ENCODE results near the gene TIE1.

Gene TIE1

DNA sequence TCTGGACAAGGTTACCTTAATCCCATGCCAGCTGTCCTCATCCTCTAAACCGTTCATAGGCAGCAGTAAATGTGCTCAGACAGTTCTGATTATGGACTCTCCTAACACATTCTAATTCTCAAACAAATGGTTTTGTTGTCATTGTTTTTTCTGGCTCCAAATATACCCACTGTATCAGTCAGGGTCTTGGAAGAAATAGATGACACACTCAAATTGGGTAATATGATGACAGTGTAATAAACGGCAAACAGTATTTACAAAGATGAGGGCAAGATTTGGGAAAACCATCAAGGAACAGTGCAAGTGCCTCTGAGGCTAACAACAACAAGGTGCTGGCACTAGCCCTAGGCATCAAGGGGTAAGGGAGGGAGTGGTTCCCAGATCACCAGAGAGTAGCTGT lies 53.7 kb downstream of the TIE1 start:
- H4K8ac ChIP-seq (ENCODE audit: low read depth, low read length) = no peak overlapping the region
- H3K79me1 ChIP-seq (ENCODE audit: low read length) = peaks cover 2% of the 10 kb centered on the region
- H3K4me1 ChIP-seq (ENCODE audit: control insufficient read depth, low read depth, low read length) = peaks cover 5% of the 10 kb centered on the region
- no peak overlapping the region for H3K27ac ChIP-seq (ENCODE audit: low read depth, low read length)
- no peak overlapping the region for H2BK5ac ChIP-seq (ENCODE audit: low read length)
- no peak overlapping the region for H2AK5ac ChIP-seq (ENCODE audit: low read length)
- H2BK15ac ChIP-seq (replicated peaks; ENCODE audit: low read depth) = no peak overlapping the region
- no peak overlapping the region for H3K56ac ChIP-seq (ENCODE audit: low read length)
- no peak overlapping the region for H2BK120ac ChIP-seq (ENCODE audit: low read depth, low read length)
- DNase-seq = no peak
- no CpG with 5 or more reads among the region's 2 CpGs for WGBS (ENCODE audit: extremely low coverage, insufficient coverage, low lambda C conversion rate)
- H4K5ac ChIP-seq (ENCODE audit: low read length) = no peak overlapping the region
- peaks cover 6% of the 10 kb centered on the region for H3K79me2 ChIP-seq (ENCODE audit: control insufficient read depth, insufficient read depth, low read length)
- no peak overlapping the region for H3K9ac ChIP-seq (ENCODE audit: low read length)
- no peak overlapping the region for H3K23ac ChIP-seq (ENCODE audit: low read length)
- H3K4me3 ChIP-seq (ENCODE audit: low read length) = no peak overlapping the region
- no peaks in the 10 kb centered on the region for H3K27me3 ChIP-seq (ENCODE audit: insufficient read depth, low read length, poor library complexity)
- H3K4me2 ChIP-seq (ENCODE audit: low read length) = no peak overlapping the region
- no peaks in the 10 kb centered on the region for H3K36me3 ChIP-seq (ENCODE audit: control insufficient read depth, insufficient read depth, low read length)
- H3K18ac ChIP-seq (ENCODE audit: low read length) = no peak overlapping the region
- no peak overlapping the region for H3K4ac ChIP-seq (ENCODE audit: low read depth, low read length)

GRCh38 chr1:43354936-43355335 lies 54.2 kb downstream of the TIE1 start:
- Histone ChIP-seq H2BK120ac (ENCODE audit: low read depth, low read length) (no peak overlapping the region), H4K8ac (ENCODE audit: low read depth, low read length) (no peak overlapping the region), H2BK15ac (replicated peaks; ENCODE audit: low read depth) (no peak overlapping the region), H4K5ac (ENCODE audit: low read length) (no peak overlapping the region), H3K56ac (ENCODE audit: low read length) (no peak overlapping the region), H3K79me1 (ENCODE audit: low read length) (peaks cover 2% of the 10 kb centered on the region), H3K36me3 (ENCODE audit: control insufficient read depth, insufficient read depth, low read length) (no peaks in the 10 kb centered on the region), H2BK5ac (ENCODE audit: low read length) (no peak overlapping the region), H3K4me2 (ENCODE audit: low read length) (no peak overlapping the region), H3K4me1 (ENCODE audit: control insufficient read depth, low read depth, low read length) (peaks cover 3% of the 10 kb centered on the region), H3K4me3 (ENCODE audit: low read length) (no peak overlapping the region), H3K27ac (ENCODE audit: low read depth, low read length) (no peak overlapping the region), H3K18ac (ENCODE audit: low read length) (no peak overlapping the region), H2AK5ac (ENCODE audit: low read length) (no peak overlapping the region), H3K4ac (ENCODE audit: low read depth, low read length) (no peak overlapping the region), H3K23ac (ENCODE audit: low read length) (no peak overlapping the region), H3K79me2 (ENCODE audit: control insufficient read depth, insufficient read depth, low read length) (peaks cover 10% of the 10 kb centered on the region), H3K9ac (ENCODE audit: low read length) (no peak overlapping the region), H3K27me3 (ENCODE audit: insufficient read depth, low read length, poor library complexity) (no peaks in the 10 kb centered on the region)
- no CpG with 5 or more reads among the region's 2 CpGs for WGBS (ENCODE audit: extremely low coverage, insufficient coverage, low lambda C conversion rate)
- DNase-seq = no peak

DNA sequence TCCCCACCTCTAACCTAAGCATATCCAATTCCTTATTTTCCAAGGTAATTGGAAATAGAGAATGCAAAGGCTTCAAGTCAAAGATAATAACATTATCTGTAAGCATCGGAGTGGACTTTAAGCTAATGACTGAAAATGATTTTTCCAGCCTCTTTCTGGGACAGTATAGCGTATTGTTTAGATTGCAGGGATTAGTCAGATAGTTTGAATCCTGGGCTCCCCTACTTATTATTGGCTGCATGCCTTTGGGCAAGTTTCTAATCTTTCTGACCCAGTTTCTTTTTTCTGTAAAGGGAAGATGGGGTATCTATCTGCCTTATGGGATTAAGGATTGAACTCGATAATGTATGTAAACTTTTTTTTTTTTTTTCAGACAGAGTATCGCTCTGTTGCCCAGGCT lies 56.5 kb downstream of the TIE1 start:
- H3K4me2 ChIP-seq (ENCODE audit: low read length) = no peak overlapping the region
- DNase-seq = no peak
- no peak overlapping the region for H4K5ac ChIP-seq (ENCODE audit: low read length)
- no peak overlapping the region for H2AK5ac ChIP-seq (ENCODE audit: low read length)
- H3K4me1 ChIP-seq (ENCODE audit: control insufficient read depth, low read depth, low read length) = peaks cover 13% of the 10 kb centered on the region
- H3K18ac ChIP-seq (ENCODE audit: low read length) = no peak overlapping the region
- no CpG with 5 or more reads among the region's 4 CpGs for WGBS (ENCODE audit: extremely low coverage, insufficient coverage, low lambda C conversion rate)
- no peak overlapping the region for H3K56ac ChIP-seq (ENCODE audit: low read length)
- no peak overlapping the region for H3K27ac ChIP-seq (ENCODE audit: low read depth, low read length)
- H3K9ac ChIP-seq (ENCODE audit: low read length) = no peak overlapping the region
- peaks cover 26% of the 10 kb centered on the region for H3K79me2 ChIP-seq (ENCODE audit: control insufficient read depth, insufficient read depth, low read length)
- peaks cover 14% of the 10 kb centered on the region for H3K36me3 ChIP-seq (ENCODE audit: control insufficient read depth, insufficient read depth, low read length)
- H2BK15ac ChIP-seq (replicated peaks; ENCODE audit: low read depth) = no peak overlapping the region
- H3K27me3 ChIP-seq (ENCODE audit: insufficient read depth, low read length, poor library complexity) = no peaks in the 10 kb centered on the region
- no peak overlapping the region for H4K8ac ChIP-seq (ENCODE audit: low read depth, low read length)
- no peak overlapping the region for H3K4me3 ChIP-seq (ENCODE audit: low read length)
- peaks cover 20% of the 10 kb centered on the region for H3K79me1 ChIP-seq (ENCODE audit: low read length)
- no peak overlapping the region for H2BK5ac ChIP-seq (ENCODE audit: low read length)
- H3K4ac ChIP-seq (ENCODE audit: low read depth, low read length) = no peak overlapping the region
- no peak overlapping the region for H3K23ac ChIP-seq (ENCODE audit: low read length)
- no peak overlapping the region for H2BK120ac ChIP-seq (ENCODE audit: low read depth, low read length)

DNA sequence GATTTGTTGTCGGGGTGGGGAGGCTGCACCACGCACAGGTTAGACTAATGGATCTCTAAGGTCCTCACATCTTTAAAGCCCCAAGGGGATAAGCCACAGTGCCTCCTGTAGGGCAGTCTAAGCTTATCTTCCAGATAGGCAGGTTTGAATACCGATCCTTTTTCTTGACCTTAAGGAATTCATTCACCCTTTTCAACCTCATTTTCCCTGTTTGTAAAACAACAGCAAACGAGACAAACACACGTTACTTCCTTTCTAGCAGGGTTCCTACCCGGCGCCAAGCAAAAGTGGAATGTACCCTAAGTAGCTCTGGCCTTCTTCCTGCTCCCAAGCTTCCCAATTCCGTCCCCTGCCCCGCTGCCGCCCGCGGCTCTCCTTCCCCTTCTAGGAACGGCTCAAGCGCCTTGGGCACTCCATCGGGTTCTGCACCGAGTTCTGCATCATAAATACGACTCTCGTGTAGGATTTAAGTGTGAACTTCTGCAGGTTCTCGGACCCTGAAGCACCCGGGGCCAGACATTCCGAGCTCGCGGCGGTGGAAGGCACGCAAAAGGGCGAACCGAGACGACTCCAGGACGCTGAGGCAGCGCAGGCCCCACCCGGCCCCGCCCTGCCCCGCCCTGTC lies 57.5 kb downstream of the TIE1 start:
- Histone ChIP-seq H2BK15ac (replicated peaks; ENCODE audit: low read depth) (no peak overlapping the region), H3K4me3 (ENCODE audit: low read length) (peak overlapping the region; percentile 42), H3K9ac (ENCODE audit: low read length) (peak overlapping the region; percentile 74), H3K79me2 (ENCODE audit: control insufficient read depth, insufficient read depth, low read length) (peaks cover 26% of the 10 kb centered on the region), H3K4ac (ENCODE audit: low read depth, low read length) (peak overlapping the region; percentile 74), H4K5ac (ENCODE audit: low read length) (no peak overlapping the region), H4K8ac (ENCODE audit: low read depth, low read length) (peak overlapping the region; percentile 7), H3K27me3 (ENCODE audit: insufficient read depth, low read length, poor library complexity) (no peaks in the 10 kb centered on the region), H3K18ac (ENCODE audit: low read length) (peak overlapping the region; percentile 88), H3K56ac (ENCODE audit: low read length) (peak overlapping the region; percentile 85), H3K36me3 (ENCODE audit: control insufficient read depth, insufficient read depth, low read length) (peaks cover 18% of the 10 kb centered on the region), H3K4me1 (ENCODE audit: control insufficient read depth, low read depth, low read length) (peaks cover 13% of the 10 kb centered on the region), H3K23ac (ENCODE audit: low read length) (peak overlapping the region; percentile 7), H3K27ac (ENCODE audit: low read depth, low read length) (peak overlapping the region; percentile 80), H3K4me2 (ENCODE audit: low read length) (peak overlapping the region; percentile 10), H2BK120ac (ENCODE audit: low read depth, low read length) (no peak overlapping the region), H2AK5ac (ENCODE audit: low read length) (peak overlapping the region; percentile 54), H2BK5ac (ENCODE audit: low read length) (peak overlapping the region; percentile 26), H3K79me1 (ENCODE audit: low read length) (peaks cover 20% of the 10 kb centered on the region)
- peak; percentile 89 for DNase-seq
- WGBS (ENCODE audit: extremely low coverage, insufficient coverage, low lambda C conversion rate) = no CpG with 5 or more reads among the region's 33 CpGs

GRCh38 chr1:43358746-43359693 lies 58.2 kb downstream of the TIE1 start, which contains the start of gene CDC20:
TSS of gene CDC20 (plus strand) at chr1:43358981. CDS start at chr1:43359216, 235 bp downstream.
- Histone ChIP-seq H2BK120ac (ENCODE audit: low read depth, low read length) (no peak within 1 kb of the TSS), H4K8ac (ENCODE audit: low read depth, low read length) (peak within 1 kb of the TSS; percentile 7), H3K79me1 (ENCODE audit: low read length) (peaks cover 20% of the 10 kb centered on the region), H3K4me2 (ENCODE audit: low read length) (peak within 1 kb of the TSS; percentile 26), H3K36me3 (ENCODE audit: control insufficient read depth, insufficient read depth, low read length) (peaks cover 23% of the 10 kb centered on the region), H3K23ac (ENCODE audit: low read length) (peak within 1 kb of the TSS; percentile 7), H3K18ac (ENCODE audit: low read length) (peak within 1 kb of the TSS; percentile 88), H2BK5ac (ENCODE audit: low read length) (peak within 1 kb of the TSS; percentile 66), H2BK15ac (replicated peaks; ENCODE audit: low read depth) (no peak within 1 kb of the TSS), H3K27ac (ENCODE audit: low read depth, low read length) (peak within 1 kb of the TSS; percentile 80), H3K4me3 (ENCODE audit: low read length) (peak within 1 kb of the TSS; percentile 92), H3K79me2 (ENCODE audit: control insufficient read depth, insufficient read depth, low read length) (peaks cover 26% of the 10 kb centered on the region), H3K56ac (ENCODE audit: low read length) (peak within 1 kb of the TSS; percentile 96), H3K9ac (ENCODE audit: low read length) (peak within 1 kb of the TSS; percentile 95), H3K4ac (ENCODE audit: low read depth, low read length) (peak within 1 kb of the TSS; percentile 74), H2AK5ac (ENCODE audit: low read length) (peak within 1 kb of the TSS; percentile 54), H4K5ac (ENCODE audit: low read length) (no peak within 1 kb of the TSS), H3K27me3 (ENCODE audit: insufficient read depth, low read length, poor library complexity) (no peaks in the 10 kb centered on the region), H3K4me1 (ENCODE audit: control insufficient read depth, low read depth, low read length) (peaks cover 13% of the 10 kb centered on the region)
- peak; percentile 99 for DNase-seq
- no CpG with 5 or more reads among the region's 59 CpGs for WGBS (ENCODE audit: extremely low coverage, insufficient coverage, low lambda C conversion rate)
